HCT116 (cell line): Measurements from ENCODE around the gene BNC2.

Experiments
- EGR1 ChIP-seq: IDR thresholded peaks from 2 replicates; pipeline ENCODE4 v1.6.1; 2012; ENCODE audit warnings: low read depth
- EZH2phosphoT487 ChIP-seq: fragments of 200-600 bp; IDR thresholded peaks from 2 replicates; pipeline ENCODE4 v1.6.1; 2018; ENCODE audit warnings: antibody characterized with exemption, borderline replicate concordance
- JUND ChIP-seq: IDR thresholded peaks from 2 replicates; pipeline ENCODE4 v1.6.1; 2012
- POLR2A ChIP-seq: IDR thresholded peaks from 2 replicates; pipeline ENCODE4 v1.7.0; 2011; ENCODE audit warnings: borderline replicate concordance; ENCODE audit not compliant: insufficient read depth, insufficient read length; ENCODE audit errors: extremely low read depth
- RAD21 ChIP-seq: IDR thresholded peaks from 2 replicates; pipeline ENCODE4 v1.6.1; 2012; ENCODE audit warnings: low read depth, mild to moderate bottlenecking
- ZNF274 ChIP-seq: fragments of 200-500 bp; sonication (Bioruptor generic); IDR thresholded peaks from 2 replicates; pipeline ENCODE4 v1.6.1; 2014; ENCODE audit warnings: mild to moderate bottlenecking, low read depth, low read length, inconsistent platforms
- TF ChIP-seq, protein P1 (sequence below), 3 experiments: fragments of 200-600 bp in 1 of 3; sonication (generic) in 1 of 3; IDR thresholded peaks in 2 of 3; conservative IDR thresholded peaks in 1 of 3; 2 replicates each; pipeline ENCODE4 v1.5.1; 2012 to 2017; ENCODE audit warnings: low read depth in 2 of 3, low read length in 2 of 3, antibody characterized with exemption in 1 of 3, borderline replicate concordance in 1 of 3, control low read depth in 1 of 3, mild to moderate bottlenecking in 1 of 3, mixed read lengths in 1 of 3, mixed run types in 1 of 3, moderate library complexity in 1 of 3; ENCODE audit not compliant: insufficient read depth in 1 of 3
- TF ChIP-seq, protein P2 (sequence below): IDR thresholded peaks from 2 replicates; pipeline ENCODE4 v1.6.1; 2012; ENCODE audit warnings: low read depth

DNA sequence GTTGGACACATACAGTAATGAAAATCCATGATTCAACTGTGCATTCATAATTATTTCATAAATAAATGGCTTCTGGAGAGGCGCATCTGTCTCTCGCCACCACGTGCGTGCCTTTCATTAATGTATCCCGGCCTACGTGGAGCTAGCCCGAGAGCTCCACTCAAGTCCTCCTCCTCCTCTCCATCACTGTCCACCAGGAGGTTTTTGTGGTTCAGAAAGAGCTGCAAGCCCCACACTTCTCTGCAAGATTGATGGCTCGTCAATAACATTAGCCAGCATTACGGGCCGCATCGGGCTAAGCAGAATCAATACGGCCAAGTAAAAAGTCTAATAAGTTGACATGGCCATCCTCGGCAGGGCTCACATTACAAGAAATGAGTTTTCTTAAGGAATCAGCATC is 499.8 kb downstream of the BNC2 start:
- TF ChIP-seq POLR2A (no peak), EGR1 (no peak), JUND (no peak), ZNF274 (no peak), RAD21 (no peak), EZH2phosphoT487 (no peak)
- TF ChIP-seq, protein P1, sequence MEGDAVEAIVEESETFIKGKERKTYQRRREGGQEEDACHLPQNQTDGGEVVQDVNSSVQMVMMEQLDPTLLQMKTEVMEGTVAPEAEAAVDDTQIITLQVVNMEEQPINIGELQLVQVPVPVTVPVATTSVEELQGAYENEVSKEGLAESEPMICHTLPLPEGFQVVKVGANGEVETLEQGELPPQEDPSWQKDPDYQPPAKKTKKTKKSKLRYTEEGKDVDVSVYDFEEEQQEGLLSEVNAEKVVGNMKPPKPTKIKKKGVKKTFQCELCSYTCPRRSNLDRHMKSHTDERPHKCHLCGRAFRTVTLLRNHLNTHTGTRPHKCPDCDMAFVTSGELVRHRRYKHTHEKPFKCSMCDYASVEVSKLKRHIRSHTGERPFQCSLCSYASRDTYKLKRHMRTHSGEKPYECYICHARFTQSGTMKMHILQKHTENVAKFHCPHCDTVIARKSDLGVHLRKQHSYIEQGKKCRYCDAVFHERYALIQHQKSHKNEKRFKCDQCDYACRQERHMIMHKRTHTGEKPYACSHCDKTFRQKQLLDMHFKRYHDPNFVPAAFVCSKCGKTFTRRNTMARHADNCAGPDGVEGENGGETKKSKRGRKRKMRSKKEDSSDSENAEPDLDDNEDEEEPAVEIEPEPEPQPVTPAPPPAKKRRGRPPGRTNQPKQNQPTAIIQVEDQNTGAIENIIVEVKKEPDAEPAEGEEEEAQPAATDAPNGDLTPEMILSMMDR (IDR thresholded peaks at IDR 0.05 in 2 of 3, conservative IDR thresholded peaks at IDR 0.05 in 1 of 3; ENCODE audit: borderline replicate concordance in 1 of 3, insufficient read depth in 1 of 3, low read depth in 2 of 3, low read length in 2 of 3), result no peak
- TF ChIP-seq, protein P2, sequence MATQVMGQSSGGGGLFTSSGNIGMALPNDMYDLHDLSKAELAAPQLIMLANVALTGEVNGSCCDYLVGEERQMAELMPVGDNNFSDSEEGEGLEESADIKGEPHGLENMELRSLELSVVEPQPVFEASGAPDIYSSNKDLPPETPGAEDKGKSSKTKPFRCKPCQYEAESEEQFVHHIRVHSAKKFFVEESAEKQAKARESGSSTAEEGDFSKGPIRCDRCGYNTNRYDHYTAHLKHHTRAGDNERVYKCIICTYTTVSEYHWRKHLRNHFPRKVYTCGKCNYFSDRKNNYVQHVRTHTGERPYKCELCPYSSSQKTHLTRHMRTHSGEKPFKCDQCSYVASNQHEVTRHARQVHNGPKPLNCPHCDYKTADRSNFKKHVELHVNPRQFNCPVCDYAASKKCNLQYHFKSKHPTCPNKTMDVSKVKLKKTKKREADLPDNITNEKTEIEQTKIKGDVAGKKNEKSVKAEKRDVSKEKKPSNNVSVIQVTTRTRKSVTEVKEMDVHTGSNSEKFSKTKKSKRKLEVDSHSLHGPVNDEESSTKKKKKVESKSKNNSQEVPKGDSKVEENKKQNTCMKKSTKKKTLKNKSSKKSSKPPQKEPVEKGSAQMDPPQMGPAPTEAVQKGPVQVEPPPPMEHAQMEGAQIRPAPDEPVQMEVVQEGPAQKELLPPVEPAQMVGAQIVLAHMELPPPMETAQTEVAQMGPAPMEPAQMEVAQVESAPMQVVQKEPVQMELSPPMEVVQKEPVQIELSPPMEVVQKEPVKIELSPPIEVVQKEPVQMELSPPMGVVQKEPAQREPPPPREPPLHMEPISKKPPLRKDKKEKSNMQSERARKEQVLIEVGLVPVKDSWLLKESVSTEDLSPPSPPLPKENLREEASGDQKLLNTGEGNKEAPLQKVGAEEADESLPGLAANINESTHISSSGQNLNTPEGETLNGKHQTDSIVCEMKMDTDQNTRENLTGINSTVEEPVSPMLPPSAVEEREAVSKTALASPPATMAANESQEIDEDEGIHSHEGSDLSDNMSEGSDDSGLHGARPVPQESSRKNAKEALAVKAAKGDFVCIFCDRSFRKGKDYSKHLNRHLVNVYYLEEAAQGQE, result no peak
